GM12892 (cell line): ENCODE data around the gene STAC2.

Experiments
- DNase-seq: peaks from one replicate; pipeline ENCODE4 v3.0.0; 2011; ENCODE audit not compliant: insufficient read length
- FAIRE-seq: peaks from 2 replicates; lab custom pipeline; 2011; peaks lifted over from hg19 to GRCh38; lab: Jason Lieb, UNC
- POLR2A ChIP-seq: IDR thresholded peaks from 2 replicates; pipeline ENCODE4 v1.6.1; 2011; ENCODE audit warnings: low read depth, low read length, control low read depth
- POLR2AphosphoS5 ChIP-seq: IDR thresholded peaks from 2 replicates; pipeline ENCODE4 v1.6.1; 2011; ENCODE audit warnings: low read depth, low read length, control low read depth
- TAF1 ChIP-seq: IDR thresholded peaks from 2 replicates; pipeline ENCODE4 v1.6.1; 2011; ENCODE audit warnings: low read depth, mild to moderate bottlenecking, control low read depth, low read length, borderline replicate concordance

STAC2 gene

DNA sequence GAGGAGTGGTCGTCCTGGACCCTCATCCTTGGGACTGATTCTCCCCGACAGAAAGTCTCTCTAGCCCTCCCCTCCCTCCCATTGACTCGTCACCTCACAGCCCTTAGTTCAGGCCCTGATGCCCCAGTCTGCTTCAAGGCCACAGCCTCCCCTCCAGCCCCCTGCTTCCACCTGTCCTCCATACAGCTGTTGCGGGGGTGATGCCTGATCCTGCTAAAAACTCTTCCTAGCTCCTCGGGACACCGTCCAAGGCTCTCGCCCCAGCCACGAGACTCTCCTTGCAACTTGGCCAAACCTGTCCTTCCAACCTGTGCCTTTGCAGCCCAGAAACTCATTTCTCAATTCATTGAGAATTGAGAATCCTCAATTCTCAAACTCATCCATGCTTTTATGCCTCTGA lies 6.8 kb downstream of the STAC2 start:
- no peak for FAIRE-seq
- no peak for DNase-seq
- TF ChIP-seq TAF1 (no peak), POLR2A (no peak), POLR2AphosphoS5 (no peak)

DNA sequence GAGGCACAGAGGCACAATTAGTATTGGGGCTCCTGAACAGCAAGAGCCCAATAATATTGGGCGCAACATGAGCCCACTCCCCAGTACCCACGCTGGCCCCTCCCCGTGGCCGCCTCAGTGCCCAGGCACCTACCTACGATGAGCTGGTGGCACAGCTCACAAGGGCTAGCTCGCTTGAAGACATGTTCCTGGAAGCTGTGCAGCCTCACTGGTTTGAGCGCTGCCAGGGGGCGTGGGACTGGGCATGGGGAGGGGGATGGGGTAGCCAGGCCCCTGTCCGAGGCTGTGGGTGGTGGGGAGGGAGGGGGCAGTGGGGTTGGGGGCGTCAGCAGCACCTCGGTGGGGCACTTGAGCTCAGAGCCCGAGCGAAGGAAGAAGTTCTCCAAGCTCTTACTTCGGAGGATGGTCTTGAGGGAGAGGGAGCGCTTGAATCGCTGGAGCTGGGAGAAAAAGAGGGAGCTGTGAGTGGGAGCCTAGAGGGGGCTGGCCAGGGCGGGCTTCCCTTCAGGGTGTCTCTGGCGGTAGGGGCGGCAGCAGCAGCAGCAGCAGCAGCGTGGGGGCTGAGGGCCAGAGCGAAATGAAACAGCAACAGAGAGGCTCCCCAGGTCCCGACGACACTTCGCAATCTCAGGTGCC lies 7.9 kb downstream of the STAC2 start:
- TF ChIP-seq TAF1 (no peak), POLR2A (no peak), POLR2AphosphoS5 (no peak)
- DNase-seq (no peak), FAIRE-seq (no peak)

DNA sequence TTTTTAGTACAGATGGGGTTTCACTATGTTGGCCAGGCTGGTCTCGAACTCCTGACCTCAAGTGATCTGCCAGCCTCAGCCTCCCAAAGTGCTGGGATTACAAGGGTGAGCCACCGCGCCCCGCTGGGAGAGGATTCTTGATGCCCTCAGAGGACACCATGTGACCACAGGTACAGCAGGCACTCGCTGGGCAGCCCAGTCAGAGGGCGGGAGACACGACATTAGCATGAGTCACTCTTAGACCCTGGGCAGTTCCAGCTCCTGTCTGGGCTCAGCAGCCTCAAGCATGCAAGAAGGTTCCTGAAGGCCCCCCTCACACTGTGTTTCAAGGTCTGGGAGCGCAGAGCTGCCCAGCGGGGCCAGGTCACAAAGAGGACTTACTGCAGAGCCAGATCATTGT lies 11.9 kb downstream of the STAC2 start:
- FAIRE-seq (no peak), DNase-seq (no peak)
- TF ChIP-seq POLR2A (no peak), TAF1 (no peak), POLR2AphosphoS5 (no peak)

DNA sequence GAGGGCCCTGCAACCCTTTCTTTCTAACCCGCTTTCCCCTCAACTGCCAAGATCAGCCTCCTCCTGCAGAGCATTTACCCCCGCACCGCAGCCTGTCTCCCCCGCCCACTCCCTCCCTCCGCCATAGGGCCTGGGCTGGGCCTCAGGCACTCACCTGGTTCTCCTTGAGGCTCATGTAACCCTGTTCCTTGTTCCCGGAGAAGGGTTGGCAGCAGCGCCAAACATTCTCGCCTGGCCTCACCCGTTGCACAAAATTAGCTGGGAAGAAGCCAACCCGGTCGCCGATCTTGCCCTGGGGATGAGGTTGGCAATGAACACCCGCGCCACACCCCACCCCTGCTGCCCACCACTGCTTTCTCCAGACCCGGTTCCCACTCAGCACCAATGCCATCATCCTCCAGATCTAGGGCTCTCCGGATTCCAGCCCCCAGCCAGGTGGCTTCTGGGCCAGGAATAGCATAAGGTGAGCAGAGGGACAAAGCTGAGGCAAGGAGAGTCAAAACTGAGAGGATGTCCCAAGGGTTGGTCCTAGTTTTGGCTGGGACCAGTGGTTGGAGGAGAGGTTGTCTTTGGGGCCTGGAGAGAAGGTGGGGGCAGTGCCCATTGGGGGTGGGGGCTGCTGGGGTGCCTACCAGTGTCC lies 12.8 kb downstream of the STAC2 start:
- TF ChIP-seq POLR2A = no peak
- no peak for TF ChIP-seq POLR2AphosphoS5
- no peak for TF ChIP-seq TAF1
- no peak for FAIRE-seq
- DNase-seq = no peak

- FAIRE-seq (no peak), DNase-seq (no peak)
- TF ChIP-seq TAF1 (no peak), POLR2AphosphoS5 (no peak)
These were observed 13.4 kb downstream of the STAC2 start for GRCh38 chr17:39212195-39212810.

GRCh38 chr17:39210093-39210434 lies 15.7 kb downstream of the STAC2 start:
- no peak for FAIRE-seq

DNA sequence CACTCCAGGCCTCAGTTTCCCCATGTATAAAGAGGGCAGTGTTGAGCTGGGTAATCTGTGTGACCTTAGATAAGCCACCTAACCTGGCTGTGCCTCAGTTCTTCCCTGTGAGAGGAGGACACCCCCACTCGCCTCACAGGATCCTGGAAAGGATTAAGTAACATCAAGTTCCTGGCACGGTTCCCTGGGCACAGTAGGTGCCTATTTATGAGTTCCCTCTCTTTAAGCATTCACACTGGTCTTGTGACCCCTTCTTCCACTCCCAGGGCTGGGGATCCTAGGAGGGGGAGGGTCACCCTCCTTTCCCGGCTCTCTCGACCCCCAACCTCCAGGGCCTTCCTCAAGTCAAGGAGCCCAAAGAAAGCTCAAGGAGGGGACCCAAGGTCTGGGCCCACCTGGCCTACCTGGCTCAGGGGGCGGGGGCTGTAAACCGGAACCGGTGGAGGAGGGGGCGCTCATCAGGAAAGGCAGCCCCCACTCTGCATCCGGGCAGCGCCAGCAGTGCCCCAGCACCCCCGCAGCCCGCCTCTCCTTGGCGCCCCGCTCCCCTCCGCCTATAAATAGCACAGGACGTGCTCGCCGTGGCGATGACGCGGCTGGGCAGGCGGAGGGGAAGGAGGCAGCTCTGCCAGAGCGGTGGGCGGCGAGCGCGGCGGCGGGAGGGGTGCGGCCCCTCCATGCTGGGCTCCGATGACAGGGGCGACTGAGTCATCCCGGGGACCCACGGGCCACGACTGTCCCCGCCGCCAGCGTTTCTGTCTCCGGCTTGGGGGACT lies 16.2 kb downstream of the STAC2 start:
- TF ChIP-seq TAF1 = no peak
- no peak for TF ChIP-seq POLR2A
- TF ChIP-seq POLR2AphosphoS5 = no peak
- DNase-seq (no peak), FAIRE-seq (peak; percentile 54)

More at GRCh38 chr17:39210093-39210434, 15.7 kb downstream of the STAC2 start:
- no peak for DNase-seq
- TF ChIP-seq POLR2A = no peak
- no peak for TF ChIP-seq POLR2AphosphoS5
- no peak for TF ChIP-seq TAF1

- DNase-seq = peak; percentile 68
- peak; percentile 90 for FAIRE-seq
- TF ChIP-seq POLR2AphosphoS5 (no peak), POLR2A (no peak), TAF1 (no peak)
These were observed 16.9 kb downstream of the STAC2 start for GRCh38 chr17:39208893-39209292.

DNA sequence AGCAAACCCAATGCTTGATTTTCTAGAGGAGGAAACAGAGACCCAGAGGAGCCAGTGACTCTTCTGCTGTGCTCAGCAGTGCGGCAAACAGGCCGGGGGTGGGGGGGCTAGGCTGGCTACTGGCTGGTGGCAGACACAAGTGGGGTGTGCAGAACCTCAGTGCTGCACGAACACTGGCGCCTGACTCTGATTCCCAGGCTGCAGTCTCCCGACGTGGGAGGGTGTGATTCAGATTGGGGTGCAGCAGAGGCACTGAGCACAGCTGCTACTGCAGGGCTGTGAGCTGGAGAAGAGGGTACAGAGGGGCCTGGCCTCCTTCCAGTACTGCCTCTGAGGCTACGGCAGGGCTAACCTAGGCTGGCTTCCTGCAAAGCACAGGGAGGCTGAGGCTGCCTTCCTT lies 17.6 kb downstream of the STAC2 start:
- DNase-seq = no peak

GRCh38 chr17:39205112-39205526 lies 20.6 kb downstream of the STAC2 start:
- TF ChIP-seq POLR2A = peak; percentile 70
- peak; percentile 55; the same call in 1 of the 2 replicates for TF ChIP-seq POLR2AphosphoS5
- TF ChIP-seq TAF1 = no peak
- no peak for DNase-seq
- no peak for FAIRE-seq

More for the DNA sequence above, 17.6 kb downstream of the STAC2 start:
- TF ChIP-seq POLR2AphosphoS5 (no peak), POLR2A (no peak), TAF1 (no peak)
- no peak for FAIRE-seq

DNA sequence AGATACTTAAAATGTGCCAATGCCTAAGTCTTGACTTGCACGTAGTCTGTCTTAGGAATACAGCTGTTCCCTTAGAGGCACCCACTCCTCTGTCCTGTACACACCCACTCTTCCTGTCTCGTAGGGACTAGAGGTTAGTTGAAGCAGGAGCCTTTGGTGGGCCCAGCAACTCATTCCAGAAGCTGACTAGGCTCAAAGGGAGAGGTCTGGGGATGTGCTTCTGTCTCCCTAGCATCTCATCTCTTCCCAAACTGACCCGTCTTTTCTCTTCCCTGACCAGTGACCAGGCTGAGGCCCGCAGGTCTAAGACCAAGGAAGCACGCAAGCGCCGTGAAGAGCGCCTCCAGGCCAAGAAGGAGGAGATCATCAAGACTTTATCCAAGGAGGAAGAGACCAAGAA lies 21.5 kb downstream of the STAC2 start:
- TF ChIP-seq POLR2AphosphoS5 (no peak), POLR2A (no peak)
- FAIRE-seq (no peak), DNase-seq (no peak)
